HepG2 (cell line): ENCODE results near the gene EPB41L2. TPM values are rescaled to one million over a fixed set of nuclear protein-coding genes. Genes with fewer than 3 reads are reported as not detected.
A peak's percentile ranks its signal among the peaks of the same experiment; 100 is the strongest.

ENCODE experiments used
- ATF5 ChIP-seq: sonication (generic); formaldehyde crosslinking; IDR thresholded peaks from 2 replicates; pipeline ENCODE4 v1.4.0; 2020; ENCODE audit warnings: mild to moderate bottlenecking, low read depth, missing genetic modification reagents
- BORCS8-MEF2B ChIP-seq: sonication (generic); formaldehyde crosslinking; IDR thresholded peaks from 2 replicates; pipeline ENCODE4 v1.8.0; 2022; ENCODE audit warnings: mild to moderate bottlenecking, missing genetic modification reagents
- CEBPB ChIP-seq: IDR thresholded peaks from 2 replicates; pipeline ENCODE4 v1.6.1; 2011; ENCODE audit warnings: low read depth, low read length, improper control_type of control experiment, borderline replicate concordance
- CREM ChIP-seq, 2 experiments: sonication (generic) in 1 of 2; formaldehyde crosslinking in 1 of 2; IDR thresholded peaks; 2 replicates each; pipeline versions ENCODE4 v1.4.0 to v1.6.1; 2016 to 2020; ENCODE audit warnings: antibody characterized with exemption in 1 of 2, mild to moderate bottlenecking in 1 of 2, missing genetic modification reagents in 1 of 2
- ELF3 ChIP-seq: IDR thresholded peaks from 2 replicates; pipeline ENCODE4 v1.6.1; 2016; ENCODE audit warnings: missing genetic modification reagents, missing compliant biosample characterization
- KLF6 ChIP-seq: IDR thresholded peaks from 2 replicates; pipeline ENCODE4 v1.8.0; 2016; ENCODE audit warnings: missing biosample characterization, missing genetic modification reagents
- NAIF1 ChIP-seq: sonication (generic); formaldehyde crosslinking; IDR thresholded peaks from 2 replicates; pipeline ENCODE4 v1.5.0; 2020; ENCODE audit warnings: mild to moderate bottlenecking, missing genetic modification reagents, borderline replicate concordance
- NFRKB ChIP-seq: fragments of 450-650 bp; IDR thresholded peaks from 2 replicates; pipeline ENCODE4 v1.6.1; 2017
- ZNF329 ChIP-seq: sonication (generic); formaldehyde crosslinking; IDR thresholded peaks from 2 replicates; pipeline ENCODE4 v1.9.0; 2021; ENCODE audit warnings: low read depth, mild to moderate bottlenecking, missing genetic modification reagents
- ZNF484 ChIP-seq: sonication (generic); formaldehyde crosslinking; IDR thresholded peaks from 2 replicates; pipeline ENCODE4 v1.5.1; 2020; ENCODE audit warnings: mild to moderate bottlenecking, low read depth, missing genetic modification reagents, borderline replicate concordance
- ZNF609 ChIP-seq: sonication (generic); formaldehyde crosslinking; IDR thresholded peaks from 2 replicates; pipeline ENCODE4 v1.4.0; 2020; ENCODE audit warnings: mild to moderate bottlenecking, missing genetic modification reagents, borderline replicate concordance
- polyA plus RNA-seq, 8 experiments: library from polyadenylated mRNA; depleted of rRNA in 3 of 8; stranded (reverse) in 7 of 8; unstranded in 1 of 8; fragments of >200 nt; fragmentation: Illumina TruSeq in 4 of 8; extraction: Trizol in 4 of 8; gene quantifications; 2 replicates each; pipeline versions ENCODE4 v1.2.1 to v1.2.3, GENCODE V29; 2011 to 2016; ENCODE audit warnings: low read depth in 4 of 8, missing spikeins in 1 of 8, mixed read lengths in 1 of 8; ENCODE audit not compliant: insufficient read depth in 1 of 8
- total RNA-seq, 5 experiments: library from RNA; depleted of rRNA; stranded (reverse); fragments of >200 nt; fragmentation: Illumina TruSeq; extraction: Trizol; gene quantifications; 2 replicates each; pipeline ENCODE4 v1.2.3, GENCODE V29; 2016; ENCODE audit warnings: low read depth in 1 of 5
- TF ChIP-seq, protein P1 (sequence below): IDR thresholded peaks from 2 replicates; pipeline ENCODE4 v1.6.1; 2016
- TF ChIP-seq, protein P2 (sequence below): sonication (generic); formaldehyde crosslinking; IDR thresholded peaks from 2 replicates; pipeline ENCODE4 v1.5.0; 2020; ENCODE audit warnings: missing genetic modification reagents
- TF ChIP-seq, protein P3 (sequence below): sonication (generic); formaldehyde crosslinking; IDR thresholded peaks from 2 replicates; pipeline ENCODE4 v1.5.1; 2020; ENCODE audit warnings: mild to moderate bottlenecking, missing genetic modification reagents, moderate library complexity

Gene EPB41L2
- total and polyA plus RNA-seq, 2 of the 13 experiments (the other 11 are each of a cell fraction or from before 2014, with no cell fraction given), result 41.7 to 56.4 TPM

DNA sequence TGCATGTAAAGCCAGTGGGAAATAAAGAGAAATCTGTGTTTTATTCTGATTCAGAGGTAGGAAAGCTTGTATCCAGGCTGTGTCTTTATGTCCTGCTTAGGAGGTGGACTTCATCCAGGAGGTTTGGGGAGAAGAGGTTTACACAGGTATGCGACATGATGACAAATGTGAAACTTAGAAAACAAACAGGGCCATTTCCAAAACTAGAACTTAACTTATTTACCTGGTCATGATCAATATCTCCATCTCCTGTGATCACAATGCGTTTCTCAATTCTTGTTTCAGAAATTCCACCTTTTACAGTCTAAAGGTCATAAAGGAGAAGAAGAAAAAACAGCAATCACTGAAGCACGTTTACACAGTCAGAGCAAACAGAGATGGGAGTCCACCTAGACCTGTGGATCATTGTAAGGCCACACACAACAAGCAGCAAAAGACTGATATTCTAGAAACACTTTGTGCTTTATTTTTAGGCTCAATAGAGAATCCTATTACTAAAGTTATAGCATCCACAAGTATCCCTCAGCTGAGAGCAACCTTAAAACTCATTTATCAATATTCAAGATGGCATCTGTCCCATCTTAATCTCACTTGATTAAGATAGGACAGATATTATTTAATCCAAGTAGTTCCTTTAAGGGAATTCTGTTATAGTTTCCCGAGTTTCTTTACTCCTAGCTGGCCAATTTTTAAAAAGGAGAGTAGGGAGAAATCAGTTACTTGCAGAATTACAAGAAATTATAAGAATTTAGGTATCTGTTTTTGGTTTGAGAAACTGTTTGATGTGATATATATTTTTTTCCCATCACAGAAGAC is 199.4 kb downstream of the EPB41L2 start (continued):
- TF ChIP-seq CEBPB (peak; percentile 83; the same call in 1 of the 2 replicates), BORCS8-MEF2B (CRISPR knock-in tag) (no peak), ZNF329 (no peak), KLF6 (CRISPR knock-in tag) (peak; percentile 83), CREM (IDR thresholded peaks at IDR 0.05) (peak; percentile 98), CREM (CRISPR knock-in tag; IDR thresholded peaks at IDR 0.05) (no peak), NFRKB (no peak), ZNF609 (CRISPR knock-in tag) (peak; percentile 99), ATF5 (CRISPR knock-in tag) (no peak), NAIF1 (CRISPR knock-in tag) (0 out of 2 replicates have a peak, but pooled peaks have one; percentile 16), ELF3 (CRISPR knock-in tag) (peak; percentile 96), ZNF484 (no peak)
- TF ChIP-seq, protein P1, sequence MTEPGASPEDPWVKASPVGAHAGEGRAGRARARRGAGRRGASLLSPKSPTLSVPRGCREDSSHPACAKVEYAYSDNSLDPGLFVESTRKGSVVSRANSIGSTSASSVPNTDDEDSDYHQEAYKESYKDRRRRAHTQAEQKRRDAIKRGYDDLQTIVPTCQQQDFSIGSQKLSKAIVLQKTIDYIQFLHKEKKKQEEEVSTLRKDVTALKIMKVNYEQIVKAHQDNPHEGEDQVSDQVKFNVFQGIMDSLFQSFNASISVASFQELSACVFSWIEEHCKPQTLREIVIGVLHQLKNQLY (CRISPR knock-in tag), result peak; percentile 96
- TF ChIP-seq, protein P2, sequence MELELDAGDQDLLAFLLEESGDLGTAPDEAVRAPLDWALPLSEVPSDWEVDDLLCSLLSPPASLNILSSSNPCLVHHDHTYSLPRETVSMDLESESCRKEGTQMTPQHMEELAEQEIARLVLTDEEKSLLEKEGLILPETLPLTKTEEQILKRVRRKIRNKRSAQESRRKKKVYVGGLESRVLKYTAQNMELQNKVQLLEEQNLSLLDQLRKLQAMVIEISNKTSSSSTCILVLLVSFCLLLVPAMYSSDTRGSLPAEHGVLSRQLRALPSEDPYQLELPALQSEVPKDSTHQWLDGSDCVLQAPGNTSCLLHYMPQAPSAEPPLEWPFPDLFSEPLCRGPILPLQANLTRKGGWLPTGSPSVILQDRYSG (CRISPR knock-in tag), result no peak
- TF ChIP-seq, protein P3, sequence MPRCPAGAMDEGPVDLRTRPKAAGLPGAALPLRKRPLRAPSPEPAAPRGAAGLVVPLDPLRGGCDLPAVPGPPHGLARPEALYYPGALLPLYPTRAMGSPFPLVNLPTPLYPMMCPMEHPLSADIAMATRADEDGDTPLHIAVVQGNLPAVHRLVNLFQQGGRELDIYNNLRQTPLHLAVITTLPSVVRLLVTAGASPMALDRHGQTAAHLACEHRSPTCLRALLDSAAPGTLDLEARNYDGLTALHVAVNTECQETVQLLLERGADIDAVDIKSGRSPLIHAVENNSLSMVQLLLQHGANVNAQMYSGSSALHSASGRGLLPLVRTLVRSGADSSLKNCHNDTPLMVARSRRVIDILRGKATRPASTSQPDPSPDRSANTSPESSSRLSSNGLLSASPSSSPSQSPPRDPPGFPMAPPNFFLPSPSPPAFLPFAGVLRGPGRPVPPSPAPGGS (CRISPR knock-in tag), result peak; percentile 47; the same call in 1 of the 2 replicates
